Parathyroid adenoma (tissue), 2 donors: ENCODE results near the gene ZMIZ1.

Experiments
- H2AFZ ChIP-seq: fragments of 300-600 bp; sonication (generic); one replicate; pipeline ENCODE4 v1.7.0; 2017; ENCODE audit warnings: antibody characterized with exemption, mild to moderate bottlenecking
- H3K27ac ChIP-seq: fragments of 300-600 bp; sonication (generic); one replicate; pipeline ENCODE4 v1.7.0; 2017
- H3K27me3 ChIP-seq: fragments of 300-600 bp; sonication (generic); one replicate; pipeline ENCODE4 v1.7.0; 2017; ENCODE audit warnings: low read length; ENCODE audit not compliant: control insufficient read depth, insufficient read depth
- H3K36me3 ChIP-seq: fragments of 300-600 bp; sonication (generic); one replicate; pipeline ENCODE4 v1.7.0; 2017; ENCODE audit warnings: low read length; ENCODE audit not compliant: control insufficient read depth, insufficient read depth
- H3K4me1 ChIP-seq: fragments of 300-600 bp; sonication (generic); one replicate; pipeline ENCODE4 v1.7.0; 2017; ENCODE audit warnings: control low read depth
- H3K4me2 ChIP-seq: fragments of 300-600 bp; sonication (generic); one replicate; pipeline ENCODE4 v1.7.0; 2017; ENCODE audit warnings: low read length
- H3K4me3 ChIP-seq: fragments of 300-600 bp; sonication (generic); one replicate; pipeline ENCODE4 v1.7.0; 2017; ENCODE audit warnings: low read depth, low read length
- H3K79me2 ChIP-seq: fragments of 300-600 bp; sonication (generic); one replicate; pipeline ENCODE4 v1.7.0; 2017; ENCODE audit warnings: control low read depth
- H3K9ac ChIP-seq: fragments of 300-600 bp; sonication (generic); one replicate; pipeline ENCODE4 v1.7.0; 2017; ENCODE audit warnings: mild to moderate bottlenecking
- H3K9me3 ChIP-seq: fragments of 300-600 bp; sonication (generic); one replicate; pipeline ENCODE4 v1.7.0; 2017; ENCODE audit warnings: low read length; ENCODE audit not compliant: control insufficient read depth
- TF ChIP-seq, protein P1 (sequence below): fragments of 300-600 bp; sonication (generic); IDR thresholded peaks from one replicate; pipeline ENCODE4 v1.7.0; 2017; ENCODE audit warnings: antibody characterized with exemption, mild to moderate bottlenecking
- donor health status: primary hyperparathyroidism.

Gene ZMIZ1

DNA sequence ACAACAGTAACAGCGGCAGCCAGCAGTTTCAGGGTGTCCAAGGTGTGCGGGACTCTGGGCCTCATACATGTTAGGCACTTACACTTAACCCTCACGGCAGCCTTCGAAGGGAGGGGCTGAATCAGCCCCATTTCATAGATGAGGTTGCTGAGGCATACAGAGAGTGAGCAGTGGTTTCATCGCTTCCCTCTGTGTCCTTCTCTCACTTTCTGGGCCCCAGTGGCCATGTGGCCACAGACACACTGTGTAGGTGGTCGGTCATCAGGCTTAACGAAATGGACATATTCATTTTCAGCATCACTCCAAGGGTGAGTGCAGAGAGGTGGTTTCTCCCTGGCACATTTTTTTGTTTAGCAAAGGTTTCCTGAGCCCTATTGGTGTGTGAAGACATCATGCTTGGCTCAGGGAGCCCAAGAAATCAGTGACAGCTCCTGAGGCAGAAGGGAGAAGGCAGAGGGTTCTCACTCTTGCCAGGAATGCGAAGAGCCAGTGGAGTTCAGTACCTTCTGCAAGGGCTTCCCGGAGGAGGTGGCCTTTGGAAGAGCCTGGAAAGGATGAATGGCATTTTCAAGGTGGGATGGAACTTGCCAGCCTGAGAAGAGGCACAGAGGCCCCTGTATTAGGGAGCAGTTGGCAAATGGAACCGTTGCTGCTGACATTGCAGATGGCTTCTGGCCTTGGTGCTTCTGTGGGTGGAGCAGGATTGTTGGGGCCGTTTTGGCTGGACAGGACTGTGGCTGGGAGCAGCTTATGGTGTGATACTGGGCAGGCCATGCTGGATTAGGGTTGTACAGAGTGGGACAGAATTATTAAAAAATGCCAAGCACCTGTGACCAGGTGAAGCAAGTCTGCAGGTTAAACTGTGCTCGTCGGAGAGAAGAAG is 216.8 kb downstream of the ZMIZ1 start:
- no peak overlapping the region for H2AFZ ChIP-seq
- peak overlapping the region; percentile 15 for H3K27ac ChIP-seq
- TF ChIP-seq, protein P1, sequence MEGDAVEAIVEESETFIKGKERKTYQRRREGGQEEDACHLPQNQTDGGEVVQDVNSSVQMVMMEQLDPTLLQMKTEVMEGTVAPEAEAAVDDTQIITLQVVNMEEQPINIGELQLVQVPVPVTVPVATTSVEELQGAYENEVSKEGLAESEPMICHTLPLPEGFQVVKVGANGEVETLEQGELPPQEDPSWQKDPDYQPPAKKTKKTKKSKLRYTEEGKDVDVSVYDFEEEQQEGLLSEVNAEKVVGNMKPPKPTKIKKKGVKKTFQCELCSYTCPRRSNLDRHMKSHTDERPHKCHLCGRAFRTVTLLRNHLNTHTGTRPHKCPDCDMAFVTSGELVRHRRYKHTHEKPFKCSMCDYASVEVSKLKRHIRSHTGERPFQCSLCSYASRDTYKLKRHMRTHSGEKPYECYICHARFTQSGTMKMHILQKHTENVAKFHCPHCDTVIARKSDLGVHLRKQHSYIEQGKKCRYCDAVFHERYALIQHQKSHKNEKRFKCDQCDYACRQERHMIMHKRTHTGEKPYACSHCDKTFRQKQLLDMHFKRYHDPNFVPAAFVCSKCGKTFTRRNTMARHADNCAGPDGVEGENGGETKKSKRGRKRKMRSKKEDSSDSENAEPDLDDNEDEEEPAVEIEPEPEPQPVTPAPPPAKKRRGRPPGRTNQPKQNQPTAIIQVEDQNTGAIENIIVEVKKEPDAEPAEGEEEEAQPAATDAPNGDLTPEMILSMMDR, result no peak
- no peaks in the 10 kb centered on the region for H3K9me3 ChIP-seq
- H3K79me2 ChIP-seq, result peaks cover 21% of the 10 kb centered on the region
- H3K27me3 ChIP-seq, result no peaks in the 10 kb centered on the region
- H3K4me1 ChIP-seq, result peaks cover 14% of the 10 kb centered on the region
- no peaks in the 10 kb centered on the region for H3K36me3 ChIP-seq
- no peak overlapping the region for H3K4me2 ChIP-seq
- no peak overlapping the region for H3K4me3 ChIP-seq
- H3K9ac ChIP-seq, result peak overlapping the region; percentile 21

DNA sequence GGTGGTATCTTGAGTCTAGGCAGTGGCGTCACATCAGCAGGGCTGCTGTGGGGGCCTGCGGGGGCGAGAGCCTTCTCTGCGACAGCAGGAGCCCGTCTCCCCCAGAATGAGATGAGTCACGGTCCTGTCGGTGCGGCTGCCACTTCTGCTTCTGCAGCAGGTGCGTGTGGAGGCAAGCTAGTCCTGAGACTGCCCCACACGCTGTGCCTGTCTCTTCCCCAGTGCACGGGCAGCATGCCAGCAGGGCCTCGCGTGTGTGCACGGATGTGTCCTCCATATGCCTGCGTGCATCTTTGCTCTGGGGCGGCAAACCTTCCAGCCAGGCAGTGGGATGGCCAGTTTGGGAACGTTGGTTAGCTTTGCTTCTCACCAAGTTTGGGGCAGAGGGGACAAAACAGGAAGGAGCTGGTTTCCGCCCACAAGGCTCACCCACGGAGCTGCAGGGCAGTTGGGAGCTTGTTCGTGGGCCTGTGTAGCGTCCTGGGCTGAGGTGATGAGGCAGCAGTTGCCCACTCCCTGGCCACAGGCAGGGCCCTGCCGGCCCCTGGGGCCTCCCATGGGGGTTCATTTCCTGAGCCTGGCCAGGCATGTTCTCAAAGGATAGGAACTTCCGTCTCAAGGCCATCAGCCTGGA is 217.7 kb downstream of the ZMIZ1 start:
- no peaks in the 10 kb centered on the region for H3K27me3 ChIP-seq
- peaks cover 8% of the 10 kb centered on the region for H3K4me1 ChIP-seq
- H3K27ac ChIP-seq, result no peak overlapping the region
- no peak overlapping the region for H3K4me3 ChIP-seq
- no peaks in the 10 kb centered on the region for H3K9me3 ChIP-seq
- H3K4me2 ChIP-seq, result no peak overlapping the region
- peaks cover 15% of the 10 kb centered on the region for H3K79me2 ChIP-seq
- H3K36me3 ChIP-seq, result no peaks in the 10 kb centered on the region
- H3K9ac ChIP-seq, result no peak overlapping the region
- no peak overlapping the region for H2AFZ ChIP-seq
- TF ChIP-seq, protein P1, result no peak

DNA sequence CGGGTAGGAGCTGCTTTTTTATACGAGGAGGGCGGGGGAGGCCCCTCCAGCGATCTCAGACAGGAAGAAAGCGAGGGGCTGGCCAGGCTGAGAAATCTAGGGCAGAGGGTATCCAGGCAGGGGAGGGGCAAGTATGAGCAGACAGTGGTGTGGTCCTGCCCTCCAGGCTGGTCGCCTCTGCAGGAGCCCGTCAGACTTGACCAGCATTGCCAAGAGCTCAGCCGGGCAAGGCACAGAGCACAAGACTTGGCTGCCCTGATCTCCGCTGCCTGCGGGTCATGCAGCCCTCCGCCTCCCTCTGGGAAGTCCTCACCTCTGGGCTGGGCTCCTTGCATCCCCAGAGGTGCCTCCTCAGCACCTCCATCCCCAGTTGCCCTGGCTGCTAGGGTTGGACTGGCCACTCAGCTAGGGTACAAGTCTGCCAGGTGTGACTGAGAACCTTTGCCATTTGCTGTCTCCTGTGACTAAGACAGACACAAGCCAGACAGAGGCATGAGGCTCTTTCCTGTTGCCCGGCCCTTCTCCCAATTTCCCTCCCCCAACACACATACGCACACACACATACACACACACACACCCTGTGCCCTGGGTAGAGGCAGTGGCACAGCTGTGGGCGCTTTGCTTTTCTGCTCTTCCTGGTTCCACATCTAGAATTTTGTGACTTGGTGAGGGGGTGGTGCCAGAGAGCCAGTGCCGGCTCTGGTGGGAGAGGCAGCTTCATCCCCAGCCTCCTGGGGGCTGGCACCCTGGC is 219.4 kb downstream of the ZMIZ1 start:
- H3K27ac ChIP-seq, result no peak overlapping the region
- TF ChIP-seq, protein P1, result no peak
- H3K4me1 ChIP-seq, result peaks cover 8% of the 10 kb centered on the region
- H3K79me2 ChIP-seq, result peaks cover 8% of the 10 kb centered on the region
- H3K9ac ChIP-seq, result no peak overlapping the region
- no peaks in the 10 kb centered on the region for H3K27me3 ChIP-seq
- H3K36me3 ChIP-seq, result no peaks in the 10 kb centered on the region
- H2AFZ ChIP-seq, result no peak overlapping the region
- no peak overlapping the region for H3K4me3 ChIP-seq
- no peak overlapping the region for H3K4me2 ChIP-seq
- no peaks in the 10 kb centered on the region for H3K9me3 ChIP-seq

DNA sequence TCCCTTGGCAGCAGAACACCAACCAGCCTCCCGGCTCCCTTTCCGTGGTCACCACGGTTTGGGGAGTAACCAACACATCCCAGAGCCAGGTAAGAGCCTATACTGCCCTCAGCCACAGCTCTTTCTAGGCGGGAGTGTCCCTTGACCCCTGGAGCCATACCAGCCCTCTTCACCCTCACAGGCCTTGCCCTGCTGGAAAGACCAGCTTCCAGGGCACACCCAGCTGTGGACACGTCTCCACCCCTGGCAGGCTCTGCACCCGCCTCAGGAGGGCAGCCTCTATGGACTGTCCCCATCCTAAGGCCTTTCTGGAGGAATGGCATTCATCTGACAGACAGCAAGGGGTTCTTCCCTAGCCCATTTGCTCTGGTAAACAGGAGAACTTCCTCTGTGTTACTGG is 221.0 kb downstream of the ZMIZ1 start:
- Histone ChIP-seq H2AFZ (no peak overlapping the region), H3K4me2 (no peak overlapping the region), H3K27ac (no peak overlapping the region), H3K79me2 (peaks cover 8% of the 10 kb centered on the region), H3K27me3 (no peaks in the 10 kb centered on the region), H3K9me3 (no peaks in the 10 kb centered on the region), H3K36me3 (no peaks in the 10 kb centered on the region), H3K9ac (no peak overlapping the region), H3K4me1 (no peaks in the 10 kb centered on the region), H3K4me3 (no peak overlapping the region)
- TF ChIP-seq, protein P1, result no peak
